HepG2 (cell line): ENCODE data around the gene BTD.

Experiments
- ATF3 ChIP-seq: sonication (generic); formaldehyde crosslinking; IDR thresholded peaks from 2 replicates; pipeline ENCODE4 v1.4.0; 2020; ENCODE audit warnings: missing genetic modification reagents
- CHD4 ChIP-seq: fragments of 200-600 bp; sonication (generic); IDR thresholded peaks from 2 replicates; pipeline ENCODE4 v1.7.0; 2017; ENCODE audit warnings: mild to moderate bottlenecking, low read length, borderline replicate concordance
- CTCF ChIP-seq: sonication (generic); formaldehyde crosslinking; IDR thresholded peaks from 2 replicates; pipeline ENCODE4 v1.5.0; 2020; ENCODE audit warnings: mild to moderate bottlenecking, missing genetic modification reagents, moderate library complexity
- FIP1L1 ChIP-seq: fragments of 200-400 bp; formaldehyde crosslinking; IDR thresholded peaks from 2 replicates; pipeline ENCODE4 v1.6.1; 2018; ENCODE audit warnings: low read depth, mild to moderate bottlenecking, low read length, moderate library complexity, borderline replicate concordance; ENCODE audit not compliant: insufficient read depth
- GABPB1 ChIP-seq: IDR thresholded peaks from 2 replicates; pipeline ENCODE4 v1.6.1; 2016; ENCODE audit warnings: mild to moderate bottlenecking, missing genetic modification reagents, moderate library complexity, missing compliant biosample characterization
- GZF1 ChIP-seq: sonication (generic); formaldehyde crosslinking; IDR thresholded peaks from 2 replicates; pipeline ENCODE4 v1.5.1; 2020; ENCODE audit warnings: mild to moderate bottlenecking, missing genetic modification reagents
- SRSF1 ChIP-seq: fragments of 200-400 bp; formaldehyde crosslinking; optimal IDR thresholded peaks from 2 replicates; pipeline ENCODE3; 2017; ENCODE audit warnings: mild to moderate bottlenecking, low read depth, low read length, moderate library complexity
- TCF7L2 ChIP-seq: IDR thresholded peaks from 2 replicates; pipeline ENCODE4 v1.6.1; 2011; ENCODE audit warnings: mild to moderate bottlenecking, low read depth, low read length, moderate library complexity
- ZKSCAN8 ChIP-seq: IDR thresholded peaks from 2 replicates; pipeline ENCODE4 v1.6.1; 2016; ENCODE audit warnings: borderline replicate concordance, missing genetic modification reagents, missing compliant biosample characterization
- ZNF24 ChIP-seq: fragments of 450-650 bp; IDR thresholded peaks from 2 replicates; pipeline ENCODE4 v1.6.1; 2017; ENCODE audit warnings: antibody characterized with exemption, mild to moderate bottlenecking
- ZNF629 ChIP-seq: sonication (generic); formaldehyde crosslinking; conservative IDR thresholded peaks from 2 replicates; pipeline ENCODE4 v1.5.0; 2020; ENCODE audit warnings: missing genetic modification reagents
- TF ChIP-seq, protein P1 (sequence below), 2 experiments: IDR thresholded peaks; 2 replicates each; pipeline ENCODE4 v1.6.1; 2011 to 2012; ENCODE audit warnings: low read length in 2 of 2, borderline replicate concordance in 1 of 2, low read depth in 1 of 2, mild to moderate bottlenecking in 1 of 2, moderate library complexity in 1 of 2
- TF ChIP-seq, protein P2 (sequence below): sonication (generic); formaldehyde crosslinking; IDR thresholded peaks from 2 replicates; pipeline ENCODE4 v1.4.0; 2020; ENCODE audit warnings: missing genetic modification reagents

DNA sequence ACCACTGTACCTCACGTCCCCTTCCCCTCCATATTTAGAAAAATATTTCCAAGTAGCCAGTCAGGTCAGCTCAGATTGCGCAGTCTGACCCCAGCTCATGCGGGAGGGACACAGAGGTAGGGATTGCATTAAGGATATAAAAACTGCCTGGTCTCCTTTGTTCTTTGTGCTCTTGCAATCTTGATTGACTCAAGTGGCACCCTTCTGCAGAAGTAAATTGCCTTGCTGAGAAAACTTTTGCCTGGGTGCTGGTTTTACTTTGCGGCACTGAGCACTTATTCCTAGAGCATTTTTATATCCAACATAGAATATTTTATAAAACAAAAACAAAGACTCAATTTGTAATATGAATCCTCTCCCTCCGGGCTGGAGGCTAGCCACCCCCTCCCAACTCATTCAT lies 54.8 kb downstream of the BTD start:
- TF ChIP-seq GABPB1 (no peak), GZF1 (no peak), ZNF629 (CRISPR knock-in tag) (no peak), ZKSCAN8 (CRISPR knock-in tag) (no peak), SRSF1 (no peak), CHD4 (no peak), ATF3 (CRISPR knock-in tag) (no peak), CTCF (CRISPR knock-in tag) (no peak), FIP1L1 (no peak), ZNF24 (no peak), TCF7L2 (no peak)
- TF ChIP-seq, protein P1, sequence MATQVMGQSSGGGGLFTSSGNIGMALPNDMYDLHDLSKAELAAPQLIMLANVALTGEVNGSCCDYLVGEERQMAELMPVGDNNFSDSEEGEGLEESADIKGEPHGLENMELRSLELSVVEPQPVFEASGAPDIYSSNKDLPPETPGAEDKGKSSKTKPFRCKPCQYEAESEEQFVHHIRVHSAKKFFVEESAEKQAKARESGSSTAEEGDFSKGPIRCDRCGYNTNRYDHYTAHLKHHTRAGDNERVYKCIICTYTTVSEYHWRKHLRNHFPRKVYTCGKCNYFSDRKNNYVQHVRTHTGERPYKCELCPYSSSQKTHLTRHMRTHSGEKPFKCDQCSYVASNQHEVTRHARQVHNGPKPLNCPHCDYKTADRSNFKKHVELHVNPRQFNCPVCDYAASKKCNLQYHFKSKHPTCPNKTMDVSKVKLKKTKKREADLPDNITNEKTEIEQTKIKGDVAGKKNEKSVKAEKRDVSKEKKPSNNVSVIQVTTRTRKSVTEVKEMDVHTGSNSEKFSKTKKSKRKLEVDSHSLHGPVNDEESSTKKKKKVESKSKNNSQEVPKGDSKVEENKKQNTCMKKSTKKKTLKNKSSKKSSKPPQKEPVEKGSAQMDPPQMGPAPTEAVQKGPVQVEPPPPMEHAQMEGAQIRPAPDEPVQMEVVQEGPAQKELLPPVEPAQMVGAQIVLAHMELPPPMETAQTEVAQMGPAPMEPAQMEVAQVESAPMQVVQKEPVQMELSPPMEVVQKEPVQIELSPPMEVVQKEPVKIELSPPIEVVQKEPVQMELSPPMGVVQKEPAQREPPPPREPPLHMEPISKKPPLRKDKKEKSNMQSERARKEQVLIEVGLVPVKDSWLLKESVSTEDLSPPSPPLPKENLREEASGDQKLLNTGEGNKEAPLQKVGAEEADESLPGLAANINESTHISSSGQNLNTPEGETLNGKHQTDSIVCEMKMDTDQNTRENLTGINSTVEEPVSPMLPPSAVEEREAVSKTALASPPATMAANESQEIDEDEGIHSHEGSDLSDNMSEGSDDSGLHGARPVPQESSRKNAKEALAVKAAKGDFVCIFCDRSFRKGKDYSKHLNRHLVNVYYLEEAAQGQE (IDR thresholded peaks at IDR 0.05; ENCODE audit: borderline replicate concordance in 1 of 2, low read depth in 1 of 2, low read length in 2 of 2): no peak
- TF ChIP-seq, protein P2, sequence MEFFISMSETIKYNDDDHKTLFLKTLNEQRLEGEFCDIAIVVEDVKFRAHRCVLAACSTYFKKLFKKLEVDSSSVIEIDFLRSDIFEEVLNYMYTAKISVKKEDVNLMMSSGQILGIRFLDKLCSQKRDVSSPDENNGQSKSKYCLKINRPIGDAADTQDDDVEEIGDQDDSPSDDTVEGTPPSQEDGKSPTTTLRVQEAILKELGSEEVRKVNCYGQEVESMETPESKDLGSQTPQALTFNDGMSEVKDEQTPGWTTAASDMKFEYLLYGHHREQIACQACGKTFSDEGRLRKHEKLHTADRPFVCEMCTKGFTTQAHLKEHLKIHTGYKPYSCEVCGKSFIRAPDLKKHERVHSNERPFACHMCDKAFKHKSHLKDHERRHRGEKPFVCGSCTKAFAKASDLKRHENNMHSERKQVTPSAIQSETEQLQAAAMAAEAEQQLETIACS (CRISPR knock-in tag): no peak
